Epithelial cell of esophagus (primary cell): Measurements from ENCODE around the gene LRRC25.

ENCODE experiments used
- DNase-seq: peaks from one replicate; pipeline ENCODE4 v3.0.0; 2010; ENCODE audit warnings: low read depth
- H3K4me3 ChIP-seq: 2 replicates; pipeline ENCODE4 v1.5.1; 2011; ENCODE audit warnings: mild to moderate bottlenecking, low read length, control low read depth
- CTCF ChIP-seq: IDR thresholded peaks from 2 replicates; pipeline ENCODE4 v1.5.1; 2011; ENCODE audit warnings: low read depth, mild to moderate bottlenecking, low read length, control low read depth, inconsistent platforms; ENCODE audit not compliant: insufficient read depth; ENCODE audit errors: missing control alignments

LRRC25 gene

GRCh38 chr19:18430417-18431144 is 33.2 kb upstream of the LRRC25 start:
- H3K4me3 ChIP-seq, result no peak overlapping the region
- no peak for DNase-seq
- no peak for TF ChIP-seq CTCF

- no peak overlapping the region for H3K4me3 ChIP-seq
- no peak for TF ChIP-seq CTCF
- DNase-seq, result no peak
These were observed 32.4 kb upstream of the LRRC25 start for GRCh38 chr19:18429717-18430416.

DNA sequence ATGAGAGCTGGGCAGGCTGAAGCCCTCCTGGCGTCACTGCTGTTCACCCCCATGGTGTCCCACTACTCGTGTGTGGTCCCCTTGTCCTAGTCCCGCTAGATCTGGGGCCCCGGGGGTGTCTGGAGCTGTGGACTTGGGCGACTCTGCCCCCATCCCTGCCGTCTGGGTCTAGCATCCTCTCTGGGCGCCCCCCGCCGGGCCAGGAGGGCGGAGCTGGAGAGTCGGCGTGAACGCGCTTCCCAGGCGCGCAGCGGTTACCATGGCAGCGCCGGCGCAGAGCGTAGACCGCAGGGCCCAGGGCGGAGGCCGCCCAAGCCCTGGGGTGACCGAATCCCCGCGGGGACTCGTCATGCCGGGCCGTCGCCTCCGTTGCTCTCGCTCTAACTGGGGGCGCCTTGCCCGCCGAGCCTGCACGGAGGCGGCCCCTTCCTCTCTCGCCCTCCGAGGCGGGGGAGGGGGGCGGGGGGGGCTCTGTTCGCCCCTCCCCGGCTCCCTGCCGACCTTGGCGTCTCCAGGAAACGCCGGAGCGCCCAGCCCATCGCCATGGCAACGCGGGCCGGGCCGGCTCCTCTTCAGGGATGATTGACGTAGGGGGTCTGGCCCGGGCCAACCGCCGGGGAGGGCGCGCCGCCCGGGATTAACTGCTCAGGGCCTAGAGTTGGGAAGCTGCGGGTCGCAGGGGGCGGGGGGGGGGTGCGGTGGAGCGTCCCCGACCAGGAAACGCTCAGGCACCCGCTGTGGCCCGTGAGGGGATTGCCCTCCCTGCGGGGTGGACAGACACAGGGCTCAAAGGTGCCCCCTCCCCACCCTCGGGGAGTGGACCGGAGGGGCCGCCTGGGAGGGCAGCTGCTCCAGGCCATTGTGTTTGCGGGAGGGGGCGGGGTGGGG is 31.6 kb upstream of the LRRC25 start:
- TF ChIP-seq CTCF, result no peak
- peak; percentile 48 for DNase-seq
- no peak overlapping the region for H3K4me3 ChIP-seq

- no peak for TF ChIP-seq CTCF
- no peak for DNase-seq
- H3K4me3 ChIP-seq, result no peak overlapping the region
These were observed 30.9 kb upstream of the LRRC25 start for GRCh38 chr19:18428173-18428786.

- TF ChIP-seq CTCF, result no peak
- DNase-seq, result no peak
- no peak overlapping the region for H3K4me3 ChIP-seq
These were observed 30.3 kb upstream of the LRRC25 start for GRCh38 chr19:18427743-18428113.

- DNase-seq, result no peak
- TF ChIP-seq CTCF, result no peak
- H3K4me3 ChIP-seq, result no peak overlapping the region
These were observed 29.8 kb upstream of the LRRC25 start for GRCh38 chr19:18427080-18427742.
